Astrocyte of the cerebellum (primary cell): ENCODE measurements around the gene IRF2BP1.

ENCODE experiments used
- DNase-seq: peaks from one replicate; pipeline ENCODE4 v3.0.0-alpha.2; 2011; ENCODE audit warnings: low read depth
- H3K4me3 ChIP-seq: 2 replicates; pipeline ENCODE4 v1.5.1; 2011; ENCODE audit warnings: mild to moderate bottlenecking, low read depth, low read length, moderate library complexity
- in situ Hi-C: cut with HindIII; loops from 2 replicates; pipeline ENCODE4 v1.10.0; 2017; ENCODE audit warnings: low sequenced_read_pairs
- TF ChIP-seq, protein P1 (sequence below): IDR thresholded peaks from 2 replicates; pipeline ENCODE4 v1.5.1; 2012; ENCODE audit warnings: low read length, low read depth, moderate library complexity, mild to moderate bottlenecking; ENCODE audit errors: missing control alignments

Gene IRF2BP1

DNA sequence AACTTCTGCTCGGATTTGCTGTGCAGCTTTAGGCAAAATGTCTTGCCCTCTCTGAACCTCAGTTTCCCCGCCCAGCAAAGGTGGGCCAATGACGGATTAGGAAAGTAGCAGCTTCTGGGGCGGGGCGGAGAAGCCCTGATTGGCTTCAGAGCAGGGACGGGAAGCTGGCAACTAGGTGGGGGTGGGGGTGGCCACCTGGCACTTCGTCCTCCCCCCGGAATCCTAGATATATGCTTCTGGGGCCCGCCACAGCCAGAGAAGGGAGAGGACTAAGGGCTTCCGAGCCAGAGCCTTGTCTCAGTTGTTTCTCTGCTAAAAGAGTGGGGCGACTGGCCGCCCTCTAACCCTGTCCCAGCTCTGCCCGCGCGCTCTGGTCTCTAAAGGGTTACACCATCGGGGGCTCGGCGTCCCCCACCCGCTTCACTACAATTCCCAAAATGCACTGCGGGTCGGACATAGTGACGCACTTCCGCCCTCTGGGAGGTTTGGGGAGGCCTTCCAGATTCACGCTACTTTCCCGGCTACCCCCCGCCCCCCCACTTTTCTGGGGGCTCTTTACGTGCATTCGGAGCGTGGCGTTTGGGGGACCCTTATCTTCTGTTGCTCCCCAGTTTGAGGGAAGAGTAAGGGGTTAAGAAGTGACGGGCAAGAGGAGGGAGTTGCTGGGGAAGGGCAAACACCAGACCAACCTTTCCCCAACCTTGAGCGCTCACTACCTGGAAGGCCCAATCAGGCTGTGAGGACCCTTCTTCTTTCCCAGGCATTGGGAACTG is 672 bp upstream of the IRF2BP1 start:
- in situ Hi-C loops, result no loop called here

GRCh38 chr19:45884682-45885555 is 1.0 kb downstream of the IRF2BP1 start:
- no peak for DNase-seq
- TF ChIP-seq, protein P1, sequence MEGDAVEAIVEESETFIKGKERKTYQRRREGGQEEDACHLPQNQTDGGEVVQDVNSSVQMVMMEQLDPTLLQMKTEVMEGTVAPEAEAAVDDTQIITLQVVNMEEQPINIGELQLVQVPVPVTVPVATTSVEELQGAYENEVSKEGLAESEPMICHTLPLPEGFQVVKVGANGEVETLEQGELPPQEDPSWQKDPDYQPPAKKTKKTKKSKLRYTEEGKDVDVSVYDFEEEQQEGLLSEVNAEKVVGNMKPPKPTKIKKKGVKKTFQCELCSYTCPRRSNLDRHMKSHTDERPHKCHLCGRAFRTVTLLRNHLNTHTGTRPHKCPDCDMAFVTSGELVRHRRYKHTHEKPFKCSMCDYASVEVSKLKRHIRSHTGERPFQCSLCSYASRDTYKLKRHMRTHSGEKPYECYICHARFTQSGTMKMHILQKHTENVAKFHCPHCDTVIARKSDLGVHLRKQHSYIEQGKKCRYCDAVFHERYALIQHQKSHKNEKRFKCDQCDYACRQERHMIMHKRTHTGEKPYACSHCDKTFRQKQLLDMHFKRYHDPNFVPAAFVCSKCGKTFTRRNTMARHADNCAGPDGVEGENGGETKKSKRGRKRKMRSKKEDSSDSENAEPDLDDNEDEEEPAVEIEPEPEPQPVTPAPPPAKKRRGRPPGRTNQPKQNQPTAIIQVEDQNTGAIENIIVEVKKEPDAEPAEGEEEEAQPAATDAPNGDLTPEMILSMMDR, result no peak
- H3K4me3 ChIP-seq, result peak overlapping the region; percentile 55
- in situ Hi-C loops, result no loop called here

More for the DNA sequence above, 672 bp upstream of the IRF2BP1 start:
- DNase-seq, result peak; percentile 84
- TF ChIP-seq, protein P1, result no peak
- peak overlapping the region; percentile 55 for H3K4me3 ChIP-seq

GRCh38 chr19:45883881-45884681 is 1.9 kb downstream of the IRF2BP1 start:
- no peak for DNase-seq
- TF ChIP-seq, protein P1, result no peak
- in situ Hi-C loops, result no loop called here
- H3K4me3 ChIP-seq, result peak overlapping the region; percentile 3

- peak overlapping the region; percentile 3 for H3K4me3 ChIP-seq
- no peak for DNase-seq
- TF ChIP-seq, protein P1, result no peak
- in situ Hi-C loops, result no loop called here
Measured at GRCh38 chr19:45883586-45883880, 2.4 kb downstream of the IRF2BP1 start.

DNA sequence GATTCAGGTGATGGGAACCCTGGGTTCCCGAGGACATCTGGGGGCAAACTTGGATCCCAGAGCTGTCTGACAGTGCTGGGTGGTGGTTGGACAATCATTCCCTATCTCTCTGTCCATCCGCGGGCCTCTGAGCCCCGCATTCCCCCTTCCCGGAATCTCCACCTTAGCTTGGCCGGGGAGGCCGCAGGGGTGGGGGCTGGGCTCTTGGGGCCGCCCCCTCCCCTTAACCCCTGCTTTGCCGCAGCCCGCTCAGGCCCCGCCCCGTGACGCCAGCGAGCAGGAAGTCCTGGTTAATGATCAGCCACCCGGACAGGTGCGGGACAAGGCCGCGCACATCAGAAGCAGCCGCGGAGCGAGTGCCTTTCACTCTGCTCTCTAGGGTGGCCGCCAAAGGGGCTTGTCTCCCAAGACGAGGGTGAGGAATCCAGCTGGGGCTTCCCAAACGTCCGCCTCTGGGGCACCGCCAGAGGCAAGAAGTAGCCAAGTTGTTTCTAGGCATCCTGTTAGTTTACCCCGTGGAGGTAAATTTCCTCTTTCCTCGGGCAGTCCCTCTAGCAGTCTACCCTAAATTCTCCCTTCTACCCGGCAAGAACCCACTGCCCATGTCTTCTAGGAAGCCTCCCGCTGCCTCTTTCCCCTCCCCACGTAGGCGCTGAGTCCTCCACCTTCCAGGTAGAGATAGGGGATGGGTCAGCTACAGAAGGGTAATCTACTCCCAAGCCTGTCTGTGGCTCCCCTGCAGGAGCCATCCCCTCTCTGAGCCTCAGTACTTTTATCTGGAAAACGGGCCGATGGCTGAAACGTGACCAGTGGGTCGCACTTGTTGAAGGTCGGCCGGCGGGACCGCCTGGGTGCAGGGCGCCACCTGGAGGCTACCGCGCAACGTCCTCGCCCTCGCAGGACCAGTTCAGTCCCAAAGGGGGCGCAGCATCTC is 3.0 kb downstream of the IRF2BP1 start:
- in situ Hi-C loops, result no loop called here
- peak; percentile 69 for DNase-seq
- TF ChIP-seq, protein P1, result peak; percentile 98
- no peak overlapping the region for H3K4me3 ChIP-seq
